ENCODE data around the gene MTMR4. TPM values are rescaled to one million over a fixed set of nuclear protein-coding genes. Genes with fewer than 3 reads are reported as not detected.

Gene MTMR4
- polyA plus RNA-seq, 2 of the 4 experiments (the other 2 are of a cell fraction): 13.8 to 20.0 TPM

GRCh38 chr17:58507123-58507634 lies 7.3 kb downstream of the MTMR4 start:
- no peaks in the 10 kb centered on the region for H3K9me3 ChIP-seq
- no peaks in the 10 kb centered on the region for H3K4me1 ChIP-seq
- DNase-seq (ENCODE audit: low read depth in 1 of 2, low spot score in 1 of 2): no peak
- FAIRE-seq: no peak
- H3K27ac ChIP-seq: no peak overlapping the region
- TF ChIP-seq CEBPB (IDR thresholded peaks at IDR 0.05) (peak; percentile 29 to 71; a peak in 3 of 4 replicates), REST (IDR thresholded peaks at IDR 0.05) (no peak)
- 88% methylated on average over 12 of the region's 13 CpGs for WGBS (ENCODE audit: missing lambda C conversion rate)
- ATAC-seq: no peak
- H3K4me2 ChIP-seq: no peak overlapping the region
- no peak overlapping the region for H3K4me3 ChIP-seq
- ChIA-PET CTCF (no interaction called here), POLR2A (no interaction called here)

GRCh38 chr17:58506354-58507080 lies 7.9 kb downstream of the MTMR4 start:
- POLR2A ChIA-PET: no interaction called here

GRCh38 chr17:58504826-58505351 lies 9.5 kb downstream of the MTMR4 start:
- no peak for DNase-seq (ENCODE audit: low read depth in 1 of 2, low spot score in 1 of 2)

More at GRCh38 chr17:58506354-58507080, 7.9 kb downstream of the MTMR4 start:
- H3K27ac ChIP-seq: no peak overlapping the region
- no peak for ATAC-seq
- no peak for FAIRE-seq
- TF ChIP-seq CHD4 (IDR thresholded peaks at IDR 0.05; ENCODE audit: borderline replicate concordance) (no peak), CTCF (IDR thresholded peaks at IDR 0.05) (no peak), HES2 (IDR thresholded peaks at IDR 0.05) (no peak), ZNF302 (CRISPR knock-in tag; IDR thresholded peaks at IDR 0.05) (no peak), GATA3 (IDR thresholded peaks at IDR 0.05; ENCODE audit: borderline replicate concordance) (no peak), USF2 (IDR thresholded peaks at IDR 0.05) (no peak), CEBPB (IDR thresholded peaks at IDR 0.05) (no peak), SREBF2 (IDR thresholded peaks at IDR 0.05) (no peak), RNF2 (IDR thresholded peaks at IDR 0.05; ENCODE audit: borderline replicate concordance, low read depth) (no peak)
- H3K9me3 ChIP-seq: no peaks in the 10 kb centered on the region
- no peaks in the 10 kb centered on the region for H3K4me1 ChIP-seq
- CTCF ChIA-PET: interaction anchor here (1.6 to 1.9 kb wide), 2 partner anchors 12 to 189 kb away, joined by 7 to 12 read pairs; no protein-coding TSS in a partner anchor
- WGBS (ENCODE audit: missing lambda C conversion rate): 92% methylated on average over 7 of the region's 7 CpGs
- no peak overlapping the region for H3K4me2 ChIP-seq
- no peak for DNase-seq (ENCODE audit: low read depth in 1 of 2, low spot score in 1 of 2)
- no peak overlapping the region for H3K4me3 ChIP-seq

More at GRCh38 chr17:58504826-58505351, 9.5 kb downstream of the MTMR4 start:
- H3K4me2 ChIP-seq: no peak overlapping the region
- ChIA-PET POLR2A (no interaction called here), CTCF (interaction anchor here (1.2 to 1.9 kb wide), 4 partner anchors 8 to 187 kb away, joined by 3 to 12 read pairs (median 6); no protein-coding TSS in a partner anchor)
- no peaks in the 10 kb centered on the region for H3K4me1 ChIP-seq
- ATAC-seq: no peak
- no peak overlapping the region for H3K27ac ChIP-seq
- WGBS (ENCODE audit: missing lambda C conversion rate): 90% methylated on average over 11 of the region's 11 CpGs
- no peak overlapping the region for H3K4me3 ChIP-seq
- H3K9me3 ChIP-seq: no peaks in the 10 kb centered on the region
- TF ChIP-seq HDAC2 (IDR thresholded peaks at IDR 0.05): no peak
- TF ChIP-seq RCOR1 (IDR thresholded peaks at IDR 0.05; ENCODE audit: low read depth, low read length): no peak
- TF ChIP-seq SMC3 (IDR thresholded peaks at IDR 0.05): no peak
- TF ChIP-seq HOXA7 (CRISPR knock-in tag; IDR thresholded peaks at IDR 0.05): no peak
- TF ChIP-seq HOXB13 (CRISPR knock-in tag; IDR thresholded peaks at IDR 0.05; ENCODE audit: low read depth): no peak
- no peak for TF ChIP-seq EP300 (IDR thresholded peaks at IDR 0.05)
- no peak for TF ChIP-seq RARB (CRISPR knock-in tag; IDR thresholded peaks at IDR 0.05)
- no peak for TF ChIP-seq HES2 (IDR thresholded peaks at IDR 0.05)
- TF ChIP-seq USF2 (IDR thresholded peaks at IDR 0.05): no peak
- no peak for FAIRE-seq

Data from A549 (cell line).